DLD1 (cell line): ENCODE results near the gene RAP1GDS1.

ENCODE experiments used
- in situ Hi-C: cut with HindIII; loops from 2 replicates; pipeline ENCODE4 v1.10.0; 2017; ENCODE audit warnings: low sequenced_read_pairs

Gene RAP1GDS1, protein sequence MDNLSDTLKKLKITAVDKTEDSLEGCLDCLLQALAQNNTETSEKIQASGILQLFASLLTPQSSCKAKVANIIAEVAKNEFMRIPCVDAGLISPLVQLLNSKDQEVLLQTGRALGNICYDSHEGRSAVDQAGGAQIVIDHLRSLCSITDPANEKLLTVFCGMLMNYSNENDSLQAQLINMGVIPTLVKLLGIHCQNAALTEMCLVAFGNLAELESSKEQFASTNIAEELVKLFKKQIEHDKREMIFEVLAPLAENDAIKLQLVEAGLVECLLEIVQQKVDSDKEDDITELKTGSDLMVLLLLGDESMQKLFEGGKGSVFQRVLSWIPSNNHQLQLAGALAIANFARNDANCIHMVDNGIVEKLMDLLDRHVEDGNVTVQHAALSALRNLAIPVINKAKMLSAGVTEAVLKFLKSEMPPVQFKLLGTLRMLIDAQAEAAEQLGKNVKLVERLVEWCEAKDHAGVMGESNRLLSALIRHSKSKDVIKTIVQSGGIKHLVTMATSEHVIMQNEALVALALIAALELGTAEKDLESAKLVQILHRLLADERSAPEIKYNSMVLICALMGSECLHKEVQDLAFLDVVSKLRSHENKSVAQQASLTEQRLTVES

DNA sequence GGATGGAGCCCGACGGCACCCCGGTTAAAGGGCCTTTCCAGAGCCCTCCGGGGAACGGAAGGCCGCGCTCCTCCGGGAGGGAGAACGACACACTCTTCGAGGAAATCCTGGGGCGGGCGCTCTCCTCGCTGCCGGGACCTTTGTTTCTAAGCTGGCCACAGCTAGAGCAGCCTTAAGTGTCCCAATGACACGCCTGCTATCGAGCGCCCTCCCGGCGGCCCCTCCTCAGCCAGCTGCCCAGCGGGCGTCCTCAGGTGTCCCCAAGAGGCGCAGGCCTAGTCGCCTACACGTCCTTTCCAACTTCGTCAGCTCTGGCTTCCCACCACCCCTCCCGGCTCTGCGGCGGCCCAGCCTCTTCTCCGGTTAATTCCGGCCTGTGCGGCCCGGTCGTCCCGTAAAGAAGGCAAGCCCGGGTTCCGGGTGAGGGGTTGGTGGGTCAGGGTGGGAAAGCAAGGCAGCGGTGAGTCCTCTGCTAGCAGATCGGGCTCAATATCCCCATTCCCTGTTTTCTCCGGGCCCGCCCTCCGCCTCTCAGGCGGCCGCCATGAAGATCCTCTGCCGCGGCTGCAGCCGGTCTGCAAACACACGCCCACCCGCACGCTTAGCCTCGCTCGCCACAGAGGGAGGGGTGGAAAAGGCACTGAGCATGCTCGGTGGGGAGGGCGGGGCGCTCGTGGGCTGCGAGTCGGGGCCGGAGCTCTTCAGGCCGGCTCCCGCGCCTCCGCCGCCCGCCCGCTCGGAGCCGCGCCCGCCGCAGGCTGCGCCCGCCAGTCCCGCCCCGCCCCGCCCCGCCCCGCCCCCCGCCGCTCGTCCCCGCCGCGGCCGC lies at the start of gene RAP1GDS1:
Gene RAP1GDS1, plus strand, starts transcription at position 806 of the 826 bp plus-strand sequence. CDS start 182 bp downstream, outside the sequence.
- in situ Hi-C loops = no loop called here

DNA sequence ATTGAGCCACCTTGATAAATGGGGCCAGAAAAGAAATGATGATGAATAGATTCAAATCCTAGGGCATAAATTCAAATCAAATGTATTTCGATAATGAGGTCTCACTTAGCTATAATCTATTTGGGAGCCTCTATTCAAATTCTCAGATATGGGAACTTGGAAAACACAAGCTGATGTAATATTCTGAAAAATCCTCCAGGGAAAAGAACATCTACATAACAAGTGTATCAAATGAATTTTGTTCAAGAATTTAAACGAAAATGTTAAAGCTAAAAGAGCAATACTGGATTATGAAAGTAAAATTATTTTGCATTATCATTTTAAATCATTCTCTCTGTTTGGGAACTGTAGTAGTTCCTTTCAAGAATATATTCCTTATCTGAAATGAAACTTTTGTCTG lies 38.9 kb upstream of the RAP1GDS1 start:
- in situ Hi-C loops = no loop called here

DNA sequence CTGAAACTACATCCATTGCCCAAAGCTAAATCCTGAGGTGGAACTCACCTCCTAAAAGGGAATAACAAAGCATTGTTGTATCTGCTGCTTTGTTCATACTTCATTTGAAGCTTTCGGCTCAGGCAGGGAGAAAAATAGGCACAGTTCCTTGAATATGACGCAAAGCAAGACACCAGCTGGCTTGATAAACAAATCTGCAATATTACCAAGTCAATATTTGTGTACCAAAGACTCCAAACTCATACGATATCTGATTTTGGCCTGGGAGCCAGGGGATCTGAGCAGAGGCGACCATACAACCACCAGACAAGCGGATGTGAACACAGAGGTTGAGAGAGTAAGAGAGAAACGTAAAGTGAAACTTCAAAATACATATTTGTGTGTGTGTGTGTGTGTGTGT lies 34.8 kb upstream of the RAP1GDS1 start:
- in situ Hi-C loops = no loop called here

DNA sequence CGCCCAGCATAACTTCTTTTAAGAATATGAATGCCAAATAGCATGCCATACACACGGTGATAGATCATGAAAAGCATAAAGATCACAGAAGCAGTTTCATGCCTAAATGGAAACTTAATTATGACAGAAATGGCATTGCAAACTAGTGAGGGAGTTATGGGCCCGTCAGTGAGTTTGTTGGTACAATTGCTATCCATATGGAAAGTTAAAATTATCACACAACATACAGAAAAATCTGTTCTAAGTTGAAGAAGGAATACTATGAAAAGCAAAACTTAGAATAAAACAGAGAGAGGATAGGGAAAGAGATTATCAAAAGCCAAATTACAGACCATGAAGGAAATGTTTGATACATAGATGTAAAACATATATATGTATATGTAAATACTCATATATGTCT lies 30.2 kb upstream of the RAP1GDS1 start:
- in situ Hi-C loops = no loop called here

DNA sequence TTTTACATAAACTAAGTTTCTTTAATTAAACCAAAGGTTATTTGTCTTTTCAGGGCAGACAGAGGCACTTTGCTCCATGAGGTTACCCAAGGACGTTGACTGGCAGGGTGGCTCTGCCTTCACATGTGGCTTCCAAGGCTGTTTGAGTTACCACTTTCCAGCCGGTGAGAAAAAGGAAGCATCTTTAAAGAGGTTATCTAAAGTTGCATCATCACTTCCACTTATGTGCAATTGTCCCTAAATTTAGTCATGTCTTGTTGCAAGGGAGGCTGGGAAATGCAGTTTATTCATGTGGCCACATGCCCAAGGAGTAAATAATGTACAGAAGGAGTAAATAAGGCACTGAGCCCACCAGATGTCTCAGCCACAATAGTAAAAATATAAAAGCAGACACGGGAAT lies 29.0 kb upstream of the RAP1GDS1 start:
- in situ Hi-C loops = no loop called here

DNA sequence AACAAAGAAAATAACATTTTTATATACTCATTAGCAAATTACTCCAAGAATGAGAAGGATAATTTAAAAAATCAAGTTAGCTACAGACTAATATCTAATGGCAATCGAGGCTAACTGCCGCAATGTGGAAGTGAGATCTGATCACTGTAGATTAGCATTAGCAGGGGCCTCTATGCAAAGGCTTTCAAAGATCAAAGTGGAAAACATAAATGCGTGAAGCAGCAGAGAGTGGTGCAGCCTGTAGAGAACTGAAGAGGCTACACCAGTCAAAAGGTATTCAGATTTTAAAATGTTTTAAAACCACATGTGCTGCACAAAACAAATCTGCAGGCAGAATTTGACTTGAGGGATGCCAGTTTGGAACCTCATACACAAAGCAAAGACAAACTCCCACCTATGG lies 24.0 kb upstream of the RAP1GDS1 start:
- in situ Hi-C loops = no loop called here

DNA sequence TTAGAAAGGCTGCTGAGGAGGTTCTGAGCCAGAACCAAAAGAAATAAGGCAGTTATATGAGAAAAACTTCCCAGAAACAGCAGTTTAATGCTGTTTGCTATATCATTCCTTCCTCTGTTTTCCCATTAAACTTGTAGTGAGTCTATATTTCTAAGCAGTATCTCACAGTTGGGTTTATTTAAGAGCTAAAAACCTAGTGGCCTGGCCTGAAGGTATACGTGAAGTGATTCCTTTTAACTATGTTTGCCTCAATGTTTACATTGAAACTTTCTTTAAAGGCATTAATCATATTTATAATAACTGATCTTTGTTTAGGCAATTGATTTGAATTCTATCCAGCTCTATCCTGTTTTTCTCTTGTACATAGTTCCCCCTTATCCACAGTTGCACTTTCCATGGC lies 19.1 kb upstream of the RAP1GDS1 start:
- in situ Hi-C loops = no loop called here

DNA sequence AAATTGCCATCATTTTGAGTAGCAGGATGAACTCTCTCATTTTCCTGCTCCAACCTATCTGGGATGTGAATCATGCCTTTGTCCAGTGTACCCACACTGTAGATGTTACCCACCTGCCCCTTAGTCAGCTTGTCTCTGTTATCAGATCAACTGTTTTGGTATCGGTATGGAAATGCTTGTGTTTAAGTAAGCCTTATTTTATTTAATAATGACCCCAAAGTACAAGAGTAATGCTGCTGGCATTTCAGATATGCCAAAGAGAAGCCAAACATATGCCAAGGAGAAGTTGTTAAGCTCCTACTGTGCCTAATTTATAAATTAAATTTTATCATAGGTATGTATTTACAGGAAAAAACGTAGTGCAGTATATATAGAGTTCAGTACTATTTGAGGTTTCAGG lies 18.6 kb upstream of the RAP1GDS1 start:
- in situ Hi-C loops = no loop called here

DNA sequence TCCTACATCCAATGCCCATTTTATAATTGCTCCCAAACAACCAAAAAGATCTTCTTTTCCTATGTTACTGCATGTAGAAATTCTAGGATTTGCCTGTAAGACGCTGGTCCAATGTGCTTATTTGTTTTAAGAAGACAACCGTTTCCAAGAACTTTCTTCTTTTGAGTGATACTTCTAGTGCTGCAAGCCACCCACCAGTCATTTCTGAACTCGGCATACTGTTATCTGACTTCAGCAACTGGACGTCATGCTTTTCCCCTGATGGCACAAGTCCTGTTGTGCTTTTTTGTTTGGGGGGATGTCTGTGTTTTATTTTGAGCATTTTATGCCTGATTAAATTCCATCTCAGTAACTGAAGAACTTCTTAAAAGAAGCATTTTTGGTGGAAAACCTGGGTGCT lies 16.0 kb upstream of the RAP1GDS1 start:
- in situ Hi-C loops = no loop called here

DNA sequence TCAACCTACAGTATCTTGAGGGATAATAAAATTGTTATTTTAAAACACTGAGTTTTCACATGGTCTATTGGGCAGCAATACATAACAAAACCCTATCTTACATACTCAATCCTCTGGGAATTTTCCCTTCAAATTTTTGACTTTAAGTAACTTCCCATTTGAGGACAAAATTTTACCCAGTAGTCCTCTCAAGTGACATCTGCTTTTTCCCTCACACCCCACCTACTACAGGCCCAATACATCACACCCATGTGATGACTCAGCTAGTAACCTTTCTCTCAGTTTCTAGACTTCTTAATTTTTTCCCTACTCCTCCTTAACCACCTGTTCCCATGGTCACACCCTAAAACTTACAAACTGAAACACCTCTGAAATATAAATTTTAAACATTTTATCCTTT lies 12.2 kb upstream of the RAP1GDS1 start:
- in situ Hi-C loops = no loop called here

DNA sequence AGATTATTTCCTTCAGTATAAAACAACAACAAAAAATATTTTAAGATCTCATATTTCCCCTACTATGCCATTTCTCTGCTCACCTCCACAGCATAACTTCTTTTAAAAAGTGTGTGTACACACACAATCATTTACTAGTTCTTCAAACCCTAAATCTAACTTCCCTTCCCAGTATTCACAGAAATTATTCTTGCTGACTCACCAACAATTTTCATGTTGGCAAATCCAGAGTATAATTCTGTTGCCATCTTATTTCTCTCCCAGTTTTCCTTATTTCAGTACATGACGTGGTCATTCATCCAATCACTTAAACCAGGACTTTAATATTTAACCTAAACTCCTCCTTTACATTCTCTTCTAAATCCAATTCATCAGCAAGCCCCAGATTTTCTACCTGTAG lies 11.4 kb upstream of the RAP1GDS1 start:
- in situ Hi-C loops = no loop called here

DNA sequence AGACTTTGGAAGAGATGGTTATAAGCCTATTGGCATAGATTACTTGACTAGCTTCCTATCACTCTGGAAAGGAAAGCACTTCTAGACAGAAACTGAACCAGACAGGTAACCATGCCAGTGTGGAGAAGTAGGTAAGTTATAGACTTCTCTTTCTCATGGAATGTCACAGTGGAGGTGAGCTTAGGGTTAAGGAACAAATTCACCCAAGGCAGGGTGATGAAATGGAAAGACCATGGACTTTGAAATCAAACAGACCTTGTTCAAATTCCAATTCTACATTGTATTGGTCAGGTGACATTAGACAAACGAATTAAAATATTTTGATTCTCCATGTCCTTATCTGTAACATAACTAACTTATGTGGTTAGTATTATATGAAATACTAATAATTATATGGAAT lies 7.7 kb upstream of the RAP1GDS1 start:
- in situ Hi-C loops = no loop called here

DNA sequence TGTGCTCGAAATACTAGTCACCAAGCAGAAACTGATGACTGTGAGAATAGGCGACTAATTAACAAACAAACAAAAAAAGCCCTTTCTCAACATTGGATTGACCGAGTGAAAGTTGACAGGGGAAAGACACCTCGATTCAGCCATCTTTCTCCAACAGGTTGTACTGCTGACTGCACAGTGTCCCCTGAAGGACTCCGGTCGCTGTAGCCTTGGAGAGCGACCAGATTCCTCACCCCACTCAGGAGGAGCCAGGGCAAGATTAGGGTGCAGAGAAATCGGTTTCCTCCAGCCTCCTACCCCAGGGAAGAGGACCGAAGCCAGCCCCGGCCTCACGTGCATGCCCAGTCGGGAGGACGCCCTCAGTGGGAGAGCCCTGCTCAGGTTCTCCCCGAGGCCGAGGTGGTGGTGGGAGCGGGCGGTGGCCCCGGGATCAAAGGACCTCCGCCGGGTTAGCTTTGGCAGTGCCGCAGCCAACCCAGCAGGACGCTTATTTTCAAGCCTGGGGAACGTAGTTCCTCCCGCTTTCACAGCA lies 1.1 kb upstream of the RAP1GDS1 start:
- in situ Hi-C loops = no loop called here

DNA sequence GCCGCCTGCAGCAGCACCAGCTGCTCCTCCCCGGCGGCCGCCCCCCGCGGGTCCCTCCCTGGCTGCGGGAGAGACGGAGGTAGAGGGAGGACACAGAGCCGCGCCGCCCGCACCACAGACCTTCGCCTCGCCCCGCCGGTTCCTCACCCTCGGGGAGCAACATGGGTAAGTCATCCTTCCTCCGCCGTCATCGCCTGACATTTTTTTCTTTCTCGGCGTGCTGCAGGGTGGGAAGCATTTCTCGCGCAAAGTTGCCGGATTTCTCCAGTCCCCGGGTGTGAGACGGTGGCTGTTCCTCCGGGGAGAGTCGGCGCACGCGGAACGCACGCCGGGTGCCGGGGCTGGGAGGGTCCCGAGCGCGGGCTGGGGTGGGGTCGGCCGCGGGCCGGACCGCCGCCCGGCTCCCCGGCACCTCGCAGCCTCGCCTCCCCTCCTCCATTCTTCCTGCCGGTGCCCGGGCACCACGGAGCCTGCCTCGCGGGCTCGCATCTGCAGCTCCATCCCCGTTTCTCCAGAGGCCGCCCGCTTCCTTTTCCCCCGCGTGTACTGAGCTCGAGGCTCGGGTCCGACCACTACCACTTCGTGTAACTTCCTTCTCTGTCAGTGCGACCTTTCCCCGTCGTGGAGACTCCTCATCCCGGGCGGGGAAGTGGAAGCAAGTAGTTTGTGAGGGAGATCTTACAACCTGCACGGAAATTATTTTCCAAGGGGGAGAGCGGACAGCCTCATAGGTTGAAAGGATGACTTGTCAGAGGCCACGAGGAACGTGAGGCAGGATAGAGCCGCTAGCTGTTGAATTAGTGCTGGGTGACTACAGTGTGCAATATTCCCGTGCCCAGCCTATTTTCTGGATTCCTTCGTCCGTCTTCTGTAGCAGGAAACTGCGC lies 464 bp downstream of the RAP1GDS1 start:
- in situ Hi-C loops = no loop called here

DNA sequence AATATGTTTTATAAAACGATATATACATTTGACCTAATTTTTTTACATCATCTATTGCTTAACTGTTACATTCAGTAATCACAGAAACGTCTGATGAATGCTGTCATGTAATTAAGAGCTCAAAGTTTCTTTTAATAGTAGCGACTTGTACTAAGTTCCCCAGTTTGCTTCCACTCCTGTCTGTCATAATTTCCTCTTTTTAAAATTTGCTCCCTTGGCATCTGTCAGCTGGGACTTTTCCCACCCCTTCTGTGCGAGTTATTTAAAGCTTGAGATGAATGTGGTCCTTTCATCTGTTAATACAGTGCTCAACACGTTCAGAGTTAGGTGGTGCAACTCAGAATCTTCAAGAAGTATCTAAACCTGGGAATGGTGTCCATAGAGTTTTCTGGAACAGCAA lies 1.2 kb downstream of the RAP1GDS1 start:
- in situ Hi-C loops = no loop called here

DNA sequence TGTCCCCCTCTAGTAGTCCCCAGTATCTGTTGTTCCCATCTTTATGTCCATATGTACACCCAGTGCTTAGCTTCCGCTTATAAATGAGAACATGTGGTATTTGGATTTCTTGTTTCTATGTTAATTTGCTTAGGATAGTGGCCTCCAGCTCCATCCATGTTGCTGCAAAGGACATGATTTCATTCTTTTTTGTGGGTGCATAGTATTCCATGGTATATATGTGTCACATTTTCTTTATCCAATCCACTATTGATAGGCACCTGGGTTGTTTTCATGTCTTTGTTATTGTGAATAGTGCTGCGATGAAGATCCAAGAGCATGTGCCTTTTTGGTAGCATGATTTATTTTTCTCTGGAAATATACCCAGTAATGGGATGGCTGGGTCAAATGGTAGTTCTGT lies 6.3 kb downstream of the RAP1GDS1 start:
- in situ Hi-C loops = no loop called here

DNA sequence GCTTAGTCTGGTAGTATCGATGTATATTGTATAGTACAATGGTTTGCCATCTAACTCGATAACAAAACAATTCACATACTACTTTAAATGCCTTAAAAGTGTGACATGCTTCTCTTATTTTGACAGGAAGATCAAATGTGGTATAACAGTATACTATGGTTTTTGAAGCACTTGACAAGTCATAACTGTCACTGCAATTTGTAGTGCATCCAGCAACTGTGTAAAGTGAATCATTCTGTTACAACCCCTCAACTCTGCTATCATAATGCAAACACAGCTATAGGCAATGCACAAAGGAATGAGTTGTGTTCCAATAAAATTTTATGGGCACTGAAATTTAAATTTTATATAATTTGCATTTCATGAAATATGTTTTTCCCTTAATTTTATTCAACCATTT lies 14.0 kb downstream of the RAP1GDS1 start:
- in situ Hi-C loops = no loop called here

DNA sequence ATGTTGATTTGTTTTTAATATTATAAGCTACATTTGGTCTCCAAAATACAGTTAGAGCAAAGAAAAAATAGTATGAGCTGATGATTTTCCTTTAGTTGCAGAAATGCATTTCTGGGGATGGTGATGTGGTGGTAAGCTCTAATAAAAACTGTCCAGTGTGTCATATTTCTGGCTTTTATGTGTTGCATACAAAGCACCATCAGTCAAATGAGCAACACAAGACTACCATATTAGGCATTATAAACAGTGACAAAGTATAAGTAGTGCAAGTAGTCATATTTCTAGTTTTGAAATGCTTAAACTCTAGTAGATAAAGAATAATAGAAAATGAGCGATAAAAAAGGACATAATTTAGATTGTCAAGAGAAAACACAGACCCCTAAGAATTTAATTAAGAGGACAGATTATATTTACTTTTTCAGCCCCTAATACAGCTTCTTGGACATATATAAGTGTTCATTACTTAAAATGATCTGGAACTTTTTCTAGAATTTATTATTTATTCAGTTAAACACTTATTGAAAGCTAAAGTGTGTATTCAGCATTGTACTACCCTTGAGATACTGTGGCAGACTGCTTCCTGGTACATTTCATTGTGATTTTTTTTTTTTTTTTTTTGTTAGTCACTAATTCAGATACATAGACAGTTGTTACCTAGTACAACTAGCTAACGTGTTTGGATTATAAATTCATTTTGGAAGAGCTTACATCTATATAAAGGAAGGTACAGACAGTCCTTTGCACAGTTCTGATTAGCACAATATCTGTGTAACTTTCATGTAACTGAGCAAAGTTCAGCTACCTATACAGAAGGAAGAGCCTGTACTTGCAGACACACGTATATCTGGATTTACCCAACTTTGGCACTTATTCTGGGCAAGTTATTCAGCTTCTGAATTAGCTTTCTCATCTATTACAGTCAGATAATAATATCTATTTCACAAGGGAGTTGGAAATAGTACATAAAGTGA lies 22.3 kb downstream of the RAP1GDS1 start:
- in situ Hi-C loops = no loop called here

DNA sequence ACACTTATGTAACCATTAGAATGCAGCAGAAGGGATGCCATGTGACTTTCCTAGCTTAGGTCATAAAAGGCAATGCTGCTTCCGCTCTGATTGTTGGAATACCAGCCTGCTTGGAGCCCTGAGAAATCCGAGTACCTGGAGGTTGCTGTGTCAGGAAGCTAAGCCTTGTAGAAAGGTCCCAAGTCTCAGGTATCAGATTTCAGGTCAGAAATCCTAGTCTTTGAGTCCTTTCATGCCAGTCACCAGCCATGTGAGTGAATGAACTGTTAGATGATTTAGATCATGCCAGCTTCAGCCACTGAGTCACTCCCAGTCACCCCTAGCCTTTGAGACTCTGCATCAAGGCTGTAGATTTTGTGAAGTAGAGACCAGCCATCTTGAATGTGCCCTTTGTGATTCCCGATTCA lies 23.5 kb downstream of the RAP1GDS1 start:
- in situ Hi-C loops = no loop called here
